Activated CD8-positive, alpha-beta T cell treated with anti-CD3 and anti-CD28 coated beads for 36 hours (primary cell): ENCODE measurements around the gene TULP1. TPM values are rescaled to one million over a fixed set of nuclear protein-coding genes. Genes with fewer than 3 reads are reported as not detected.

Experiments
- ATAC-seq: fragments of 200-7000 bp; cut with Tn5 transposase; one replicate; pipeline ENCODE4 v1.10.0; 2021; ENCODE audit warnings: mild to moderate bottlenecking, moderate library complexity
- CTCF ChIA-PET: fragments of 350-600 bp; sonication (Branson Sonifier 250); formaldehyde crosslinking; loops from one replicate; lab custom pipeline; 2021; ENCODE audit warnings: antibody characterized with exemption; lab: Charles Lee
- POLR2A ChIA-PET: fragments of 350-600 bp; sonication (Branson Sonifier 250); formaldehyde crosslinking; loops from one replicate; lab custom pipeline; 2021; ENCODE audit warnings: antibody characterized with exemption; lab: Charles Lee
- DNase-seq: peaks from one replicate; pipeline ENCODE4 v3.0.0-alpha.2; 2020
- H3K27ac Mint-ChIP-seq: one replicate; pipeline ENCODE4 v1.8.0; 2021; ENCODE audit warnings: mild to moderate bottlenecking, mixed read lengths
- H3K27me3 Mint-ChIP-seq: one replicate; pipeline ENCODE4 v1.8.0; 2021; ENCODE audit warnings: mixed read lengths
- H3K36me3 Mint-ChIP-seq: one replicate; pipeline ENCODE4 v1.8.0; 2021; ENCODE audit warnings: low read depth, mixed read lengths
- H3K4me1 Mint-ChIP-seq: one replicate; pipeline ENCODE4 v1.8.0; 2021; ENCODE audit warnings: low read depth, mixed read lengths
- H3K4me3 Mint-ChIP-seq: one replicate; pipeline ENCODE4 v1.8.0; 2021; ENCODE audit warnings: mild to moderate bottlenecking, moderate library complexity, mixed read lengths
- H3K9me3 Mint-ChIP-seq: one replicate; pipeline ENCODE4 v1.8.0; 2021; ENCODE audit warnings: mixed read lengths
- CTCF ChIP-seq: fragments of 200-600 bp; IDR thresholded peaks from one replicate; pipeline ENCODE4 v1.8.0; 2022; ENCODE audit warnings: antibody characterized with exemption, mild to moderate bottlenecking
- intact Hi-C: fragments of 100-400 bp; cut with micrococcal nuclease; formaldehyde crosslinking; loops from one replicate; pipeline ENCODE4 v1.10.0; 2022
- total RNA-seq, 2 experiments: library from RNA; stranded (reverse); gene quantifications; one replicate each; pipeline ENCODE4 v1.2.3, GENCODE V29; 2021

Gene TULP1
- total RNA-seq = not detected

- POLR2A ChIA-PET = no interaction called here
- no peak for TF ChIP-seq CTCF
- no peak for ATAC-seq
- DNase-seq = no peak
- H3K27me3 Mint-ChIP-seq = peaks cover 3% of the 10 kb centered on the region
- H3K9me3 Mint-ChIP-seq = no peaks in the 10 kb centered on the region
- no peak within 1 kb of the TSS for H3K4me3 Mint-ChIP-seq
- no peak within 1 kb of the TSS for H3K27ac Mint-ChIP-seq
- intact Hi-C loops = no loop called here
- CTCF ChIA-PET = no interaction called here
- H3K36me3 Mint-ChIP-seq = no peaks in the 10 kb centered on the region
- peaks cover 3% of the 10 kb centered on the region for H3K4me1 Mint-ChIP-seq
Observed at GRCh38 chr6:35512740-35513139, at the start of gene TULP1. Gene TULP1 (minus strand): TSS chr6:35512896. CDS start chr6:35512858, 38 bp downstream.

GRCh38 chr6:35562060-35562459 lies 49.4 kb upstream of the TULP1 start:
- intact Hi-C loops = no loop called here
- H3K27ac Mint-ChIP-seq = no peak overlapping the region
- H3K4me1 Mint-ChIP-seq = peaks cover 7% of the 10 kb centered on the region
- no peak for DNase-seq
- peaks cover 4% of the 10 kb centered on the region for H3K9me3 Mint-ChIP-seq
- no peaks in the 10 kb centered on the region for H3K36me3 Mint-ChIP-seq
- ATAC-seq = no peak
- ChIA-PET CTCF (interaction anchor here (0.7 to 5.6 kb wide), 3 partner anchors 10 to 175 kb away, joined by 3 to 40 read pairs (median 23); partner anchors contain the start of gene ARMC12), POLR2A (no interaction called here)
- TF ChIP-seq CTCF = no peak
- no peaks in the 10 kb centered on the region for H3K27me3 Mint-ChIP-seq
- H3K4me3 Mint-ChIP-seq = no peak overlapping the region

GRCh38 chr6:35561113-35561512 lies 48.4 kb upstream of the TULP1 start:
- Mint-ChIP-seq H3K27ac (no peak overlapping the region), H3K36me3 (no peaks in the 10 kb centered on the region), H3K4me3 (no peak overlapping the region), H3K9me3 (no peaks in the 10 kb centered on the region), H3K4me1 (no peaks in the 10 kb centered on the region), H3K27me3 (no peaks in the 10 kb centered on the region)
- DNase-seq (no peak), ATAC-seq (no peak)
- intact Hi-C loops = no loop called here
- ChIA-PET POLR2A (no interaction called here), CTCF (interaction anchor here (1.3 to 5.6 kb wide), 3 partner anchors 9 to 176 kb away, joined by 5 to 40 read pairs (median 23); partner anchors contain the start of gene ARMC12)
- TF ChIP-seq CTCF = no peak

- POLR2A ChIA-PET = no interaction called here
- H3K27ac Mint-ChIP-seq = no peak overlapping the region
- no peaks in the 10 kb centered on the region for H3K9me3 Mint-ChIP-seq
- intact Hi-C loops = no loop called here
- no peak for TF ChIP-seq CTCF
- H3K27me3 Mint-ChIP-seq = no peaks in the 10 kb centered on the region
- DNase-seq = no peak
- no peaks in the 10 kb centered on the region for H3K4me1 Mint-ChIP-seq
- no peak for ATAC-seq
- H3K36me3 Mint-ChIP-seq = no peaks in the 10 kb centered on the region
- CTCF ChIA-PET = interaction anchor here (1.3 to 1.7 kb wide), 3 partner anchors 35 to 179 kb away, joined by 4 to 8 read pairs (median 5); no protein-coding TSS in a partner anchor
- no peak overlapping the region for H3K4me3 Mint-ChIP-seq
Observed at GRCh38 chr6:35558571-35558970, 45.9 kb upstream of the TULP1 start.

GRCh38 chr6:35557239-35557638 lies 44.5 kb upstream of the TULP1 start:
- CTCF ChIA-PET = interaction anchor here (1.7 kb wide), 1 partner anchor 180 kb away, joined by 7 read pairs; the partner anchor contains the start of gene ARMC12
- POLR2A ChIA-PET = no interaction called here

More at GRCh38 chr6:35557239-35557638, 44.5 kb upstream of the TULP1 start:
- ATAC-seq (no peak), DNase-seq (no peak)
- no peaks in the 10 kb centered on the region for H3K9me3 Mint-ChIP-seq
- H3K4me3 Mint-ChIP-seq = no peak overlapping the region
- H3K27me3 Mint-ChIP-seq = no peaks in the 10 kb centered on the region
- no peak for TF ChIP-seq CTCF
- peaks cover 3% of the 10 kb centered on the region for H3K4me1 Mint-ChIP-seq
- no peaks in the 10 kb centered on the region for H3K36me3 Mint-ChIP-seq
- intact Hi-C loops = no loop called here
- H3K27ac Mint-ChIP-seq = no peak overlapping the region
